ENCODE results near the gene A3GALT2. TPM values are rescaled to one million over a fixed set of nuclear protein-coding genes. Genes with fewer than 3 reads are reported as not detected.

The A3GALT2 gene
- total and polyA plus RNA-seq, 8 donors = 0.07 TPM; not detected in 7

- ATAC-seq (no peak), DNase-seq (no peak), FAIRE-seq (no peak)
- H3K4me3 ChIP-seq = no peak overlapping the region
- no peak for TF ChIP-seq CTCF (IDR thresholded peaks at IDR 0.05)
- intact Hi-C loops (cut with DNase I) = no loop called here
- WGBS, 2 donors = 85 to 88% methylated on average over 2 of the region's 2 CpGs
- no peaks in the 10 kb centered on the region for H3K36me3 ChIP-seq
- peaks cover 8 to 16% (median 12%) of the 10 kb centered on the region in 3 donors for H3K4me1 ChIP-seq
- H3K27ac ChIP-seq = no peak overlapping the region
- no peaks in the 10 kb centered on the region for H3K9me3 ChIP-seq
- no peaks in the 10 kb centered on the region for H3K27me3 ChIP-seq
Measured at GRCh38 chr1:33258788-33259274, 62.1 kb downstream of the A3GALT2 start.

GRCh38 chr1:33257772-33258712 is 62.9 kb downstream of the A3GALT2 start:
- peak; percentile 9 to 37 (median 21) for ATAC-seq
- Histone ChIP-seq H3K36me3 (no peaks in the 10 kb centered on the region), H3K4me3 (peak overlapping the region; percentile 35 to 64 (median 41)), H3K27ac (peak overlapping the region; percentile 68 to 83 (median 80)), H3K27me3 (no peaks in the 10 kb centered on the region), H3K4me1 (peaks cover 8 to 16% (median 12%) of the 10 kb centered on the region in 3 donors), H3K9me3 (no peaks in the 10 kb centered on the region)
- FAIRE-seq = no peak
- WGBS, 2 donors = 31 to 34% methylated on average over 19 of the region's 19 CpGs
- DNase-seq = peak in 4 of 6 donors; percentile 17 to 60 (median 44)
- TF ChIP-seq CTCF (IDR thresholded peaks at IDR 0.05) = no peak
- intact Hi-C loops (cut with DNase I) = no loop called here

GRCh38 chr1:33257207-33257771 is 63.6 kb downstream of the A3GALT2 start:
- H3K27me3 ChIP-seq = no peaks in the 10 kb centered on the region
- peak overlapping the region; percentile 68 to 83 (median 80) for H3K27ac ChIP-seq
- no peaks in the 10 kb centered on the region for H3K36me3 ChIP-seq
- intact Hi-C loops (cut with DNase I) = no loop called here
- DNase-seq (no peak), ATAC-seq (peak in 1 of 4 donors; percentile 5), FAIRE-seq (no peak)
- H3K4me1 ChIP-seq = peaks cover 8 to 16% (median 12%) of the 10 kb centered on the region in 3 donors
- H3K4me3 ChIP-seq = peak overlapping the region; percentile 35 to 64 (median 41)
- no peak for TF ChIP-seq CTCF (IDR thresholded peaks at IDR 0.05)
- H3K9me3 ChIP-seq = no peaks in the 10 kb centered on the region
- 1% methylated on average over 18 of the region's 18 CpGs for WGBS, 2 donors

Small RNAs within 50 kb of the gene (microRNA-seq; reads per million reads assigned to microRNA genes)
- 22.7 to 27.8 reads per million in 2 donors for gene MIR3605

Other genes starting within 250 kb of the A3GALT2 start
- 1 to 10 TPM; 1.2 to 3.8 (median 2.1) TPM for gene AZIN2, start 239.9 kb downstream of the A3GALT2 start, total RNA-seq
- gene AZIN2, start 239.9 kb downstream of the A3GALT2 start, polyA plus RNA-seq = 1 to 10 TPM; 2.4 to 5.0 TPM
- gene TRIM62, start 139.1 kb downstream of the A3GALT2 start, total RNA-seq = 1 to 10 TPM; 1.6 to 3.5 (median 2.6) TPM
- gene TRIM62, start 139.1 kb downstream of the A3GALT2 start, polyA plus RNA-seq = 1 to 10 TPM; 3.1 to 4.3 TPM
- 10 to 100 TPM; 11.8 to 19.7 (median 13.5) TPM for gene ZNF362, start 64.6 kb downstream of the A3GALT2 start, total RNA-seq
- 10 to 100 TPM; 13.3 to 14.9 TPM for gene ZNF362, start 64.6 kb downstream of the A3GALT2 start, polyA plus RNA-seq
- gene PHC2, start 110.0 kb upstream of the A3GALT2 start, total RNA-seq = 10 to 100 TPM; 21.8 to 58.8 (median 37.3) TPM
- 10 to 100 TPM; 45.2 to 62.1 TPM for gene PHC2, start 110.0 kb upstream of the A3GALT2 start, polyA plus RNA-seq
- gene ZSCAN20, start 151.5 kb upstream of the A3GALT2 start, total RNA-seq = 1 to 10 TPM; 1.2 to 3.4 (median 2.0) TPM
- gene ZSCAN20, start 151.5 kb upstream of the A3GALT2 start, polyA plus RNA-seq = under 1 TPM; 0.68 to 0.80 TPM